ENCODE measurements around the gene SLIT2.

Gene SLIT2

DNA sequence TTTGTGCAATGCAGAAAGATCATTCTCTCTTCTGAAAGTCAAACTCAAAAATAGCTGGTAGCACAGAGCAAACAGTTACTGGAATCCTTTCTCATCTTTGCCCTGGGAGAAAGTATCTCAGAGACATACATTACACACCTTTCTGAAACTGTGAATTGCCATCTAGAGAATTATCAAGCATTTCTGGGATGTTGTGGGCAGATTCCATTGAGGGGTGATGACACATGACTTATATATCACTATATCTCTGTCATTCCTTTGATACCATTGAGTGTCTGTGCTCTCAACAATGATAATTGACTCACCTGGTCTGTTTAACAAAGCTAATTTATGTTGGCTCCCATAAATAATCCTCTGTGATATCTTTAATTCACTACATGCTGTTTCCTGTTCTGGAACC is 13.0 kb downstream of the SLIT2 start:
- FAIRE-seq (no peak), DNase-seq (ENCODE audit: extremely low spot score, insufficient read length, low read depth) (no peak)

DNA sequence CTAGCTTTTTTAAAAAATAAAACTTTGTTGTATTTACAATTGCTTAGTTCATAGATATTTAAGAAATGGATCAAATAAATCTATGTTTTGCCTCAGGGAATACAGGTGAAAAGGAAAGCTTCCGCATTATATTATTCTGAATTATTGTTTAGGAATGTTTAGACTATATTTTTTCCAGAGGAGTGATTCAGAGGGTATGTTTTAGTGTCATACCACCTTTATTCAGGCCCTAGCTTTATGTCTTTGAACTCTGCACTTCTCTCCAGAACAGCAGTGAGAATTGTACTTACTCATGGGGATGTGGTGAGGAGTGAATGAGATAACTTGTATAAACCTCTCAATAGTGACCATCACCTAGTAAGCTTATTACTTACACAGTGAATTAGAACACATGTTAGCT is 14.0 kb downstream of the SLIT2 start:
- no peak for DNase-seq (ENCODE audit: extremely low spot score, insufficient read length, low read depth)
- no peak for FAIRE-seq

DNA sequence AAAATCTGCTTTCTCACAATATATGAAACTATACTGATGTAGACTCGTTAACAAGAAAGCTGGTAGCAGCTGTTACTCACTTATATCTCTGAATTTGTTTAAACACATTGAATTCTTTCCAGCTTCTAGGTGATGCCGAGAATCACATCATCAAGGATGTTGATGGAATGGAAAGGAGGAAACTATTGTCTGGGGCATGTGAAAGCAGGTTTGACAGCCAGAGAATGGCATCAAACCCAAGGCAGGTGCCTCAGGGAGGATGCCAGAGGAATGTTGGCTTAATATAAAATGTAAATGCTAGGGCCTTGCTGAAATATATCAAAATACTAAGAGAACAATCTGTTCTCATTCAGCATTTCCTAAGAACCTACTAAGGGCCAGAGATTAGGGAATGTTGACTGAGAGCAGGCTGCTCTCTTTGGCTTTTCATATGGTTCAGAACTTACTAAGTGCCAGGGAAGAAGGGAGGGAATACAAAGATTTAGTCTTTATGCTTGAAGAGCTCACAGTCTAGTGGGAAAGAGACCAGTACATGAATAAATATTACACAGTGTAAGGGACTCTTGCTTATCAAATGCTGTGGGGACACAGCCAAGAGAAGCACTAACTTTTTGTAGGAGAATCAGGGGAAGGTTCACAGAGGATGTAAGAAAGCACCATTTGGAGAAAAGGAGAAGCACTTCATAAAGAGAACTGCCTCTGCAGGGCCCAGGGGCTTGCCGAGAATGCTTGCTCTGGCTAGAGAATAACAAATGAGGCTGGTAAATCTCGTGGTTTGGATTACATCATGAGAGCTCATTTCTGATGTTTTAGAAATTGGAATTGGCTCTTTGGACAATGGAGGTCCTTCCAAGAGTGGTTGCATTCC is 14.7 kb downstream of the SLIT2 start:
- no peak for FAIRE-seq
- no peak for DNase-seq (ENCODE audit: extremely low spot score, insufficient read length, low read depth)

- FAIRE-seq: no peak
These were observed 16.3 kb downstream of the SLIT2 start for GRCh38 chr4:20268028-20268427.

DNA sequence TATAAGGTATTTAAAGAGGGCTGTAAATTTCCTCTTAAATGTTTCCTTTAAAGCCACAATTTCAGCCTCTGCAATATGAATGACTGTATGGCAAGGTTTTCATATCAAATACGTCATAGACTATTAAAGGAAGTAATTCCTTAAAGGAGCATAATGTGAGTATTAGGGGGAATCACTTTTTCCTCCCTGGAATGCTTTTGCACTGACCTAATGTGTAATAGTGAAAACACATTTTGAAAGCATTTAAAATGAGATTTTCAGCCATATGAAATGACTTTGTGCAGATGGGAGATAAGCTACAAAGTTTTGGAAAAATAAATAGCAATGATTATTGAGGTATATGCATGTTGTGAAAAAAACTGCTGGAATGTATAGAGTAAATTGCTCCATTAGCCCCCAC is 17.6 kb downstream of the SLIT2 start:
- DNase-seq (ENCODE audit: extremely low spot score, insufficient read length, low read depth) (no peak), FAIRE-seq (no peak)

More at GRCh38 chr4:20268028-20268427, 16.3 kb downstream of the SLIT2 start:
- DNase-seq (ENCODE audit: extremely low spot score, insufficient read length, low read depth): no peak

- DNase-seq (ENCODE audit: extremely low spot score, insufficient read length, low read depth) (no peak), FAIRE-seq (no peak)
These were observed 20.2 kb downstream of the SLIT2 start for GRCh38 chr4:20271950-20272349.

DNA sequence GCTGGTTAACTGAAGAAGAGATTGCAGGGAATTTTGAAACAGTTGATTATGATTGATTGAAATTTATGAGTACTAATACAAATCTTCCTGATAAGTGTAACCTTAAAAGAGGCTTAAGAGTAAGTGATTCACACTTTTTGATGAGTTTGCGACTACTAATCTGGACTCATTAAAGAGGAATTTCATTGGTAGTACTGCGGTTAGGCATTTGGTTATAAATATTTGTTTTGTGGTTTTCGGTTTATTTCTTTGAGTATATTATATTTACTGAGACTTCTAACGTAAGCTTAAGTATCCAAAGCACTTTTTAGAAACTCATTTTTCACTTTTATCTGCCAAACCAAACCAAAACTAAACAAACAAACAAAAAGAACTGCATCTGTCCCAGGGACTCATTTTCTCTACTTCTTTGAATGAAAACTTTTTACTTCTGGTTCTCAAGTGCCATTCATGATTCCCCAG is 20.7 kb downstream of the SLIT2 start:
- DNase-seq (ENCODE audit: extremely low spot score, insufficient read length, low read depth): no peak
- no peak for FAIRE-seq

GRCh38 chr4:20273793-20274192 is 22.1 kb downstream of the SLIT2 start:
- DNase-seq (ENCODE audit: extremely low spot score, insufficient read length, low read depth): no peak
- FAIRE-seq: no peak

DNA sequence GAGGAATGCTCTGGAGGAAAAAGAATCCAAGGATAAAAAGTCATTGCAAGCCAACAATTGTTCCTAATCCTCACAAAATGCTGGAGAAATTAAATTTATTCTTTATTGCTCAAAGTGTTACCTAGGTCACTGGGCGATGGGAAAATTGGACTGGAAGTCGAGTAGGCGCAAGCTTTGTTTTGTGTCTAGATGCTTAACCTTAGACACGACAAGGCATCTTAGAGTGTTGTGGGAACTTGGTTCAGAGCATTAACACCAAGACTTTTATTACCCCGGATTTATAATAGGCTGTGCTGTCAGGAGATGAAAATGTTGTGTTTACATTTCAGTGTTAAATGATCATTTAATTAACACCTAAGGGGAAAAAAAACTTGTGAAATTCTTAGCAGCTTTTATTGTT is 25.1 kb downstream of the SLIT2 start:
- no peak for FAIRE-seq
- no peak for DNase-seq (ENCODE audit: extremely low spot score, insufficient read length, low read depth)

DNA sequence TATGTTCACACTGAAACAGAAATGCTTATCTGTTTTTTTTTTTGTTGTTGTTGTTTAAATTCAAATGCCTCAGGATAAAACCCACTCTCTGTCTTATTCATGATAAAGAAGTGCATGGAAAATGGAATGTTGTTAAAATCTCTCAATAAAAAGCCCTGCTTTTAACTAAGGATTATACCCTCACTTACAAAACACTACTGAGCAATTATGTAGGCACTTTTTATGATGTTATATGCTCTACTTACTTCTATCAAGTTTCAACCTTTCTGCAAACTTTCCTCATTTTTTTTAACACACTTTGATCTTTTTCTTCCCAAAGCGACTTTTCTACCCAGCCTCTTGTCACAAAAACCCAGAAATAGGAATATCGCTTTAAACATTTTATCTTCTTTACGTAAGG is 26.5 kb downstream of the SLIT2 start:
- FAIRE-seq: no peak

DNA sequence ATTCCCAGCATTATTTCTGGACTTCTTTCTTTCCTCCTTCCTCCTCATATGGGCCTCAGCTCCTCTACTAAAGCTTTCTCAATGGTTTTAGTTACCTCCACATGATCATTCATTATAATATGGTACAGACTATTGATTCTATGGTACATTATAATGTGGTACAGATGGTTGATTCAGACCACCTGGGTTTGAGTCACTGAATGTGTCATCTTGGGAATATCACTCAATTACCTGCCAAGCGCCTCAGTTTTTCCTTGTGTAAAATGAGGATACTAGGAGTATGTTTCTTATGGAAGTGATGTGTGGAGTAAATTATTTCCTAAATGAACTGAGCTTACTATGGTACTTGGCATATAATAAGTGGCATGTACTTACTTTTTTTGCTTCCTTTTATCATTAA is 27.7 kb downstream of the SLIT2 start:
- FAIRE-seq (no peak), DNase-seq (ENCODE audit: extremely low spot score, insufficient read length, low read depth) (no peak)

More for the DNA sequence above, 26.5 kb downstream of the SLIT2 start:
- DNase-seq (ENCODE audit: extremely low spot score, insufficient read length, low read depth): no peak

GRCh38 chr4:20281453-20281852 is 29.7 kb downstream of the SLIT2 start:
- FAIRE-seq: no peak
- no peak for DNase-seq (ENCODE audit: extremely low spot score, insufficient read length, low read depth)

- FAIRE-seq: no peak
These were observed 31.3 kb downstream of the SLIT2 start for GRCh38 chr4:20283039-20283438.

GRCh38 chr4:20284990-20285389 is 33.3 kb downstream of the SLIT2 start:
- DNase-seq (ENCODE audit: extremely low spot score, insufficient read length, low read depth): no peak
- no peak for FAIRE-seq

More at GRCh38 chr4:20283039-20283438, 31.3 kb downstream of the SLIT2 start:
- no peak for DNase-seq (ENCODE audit: extremely low spot score, insufficient read length, low read depth)

DNA sequence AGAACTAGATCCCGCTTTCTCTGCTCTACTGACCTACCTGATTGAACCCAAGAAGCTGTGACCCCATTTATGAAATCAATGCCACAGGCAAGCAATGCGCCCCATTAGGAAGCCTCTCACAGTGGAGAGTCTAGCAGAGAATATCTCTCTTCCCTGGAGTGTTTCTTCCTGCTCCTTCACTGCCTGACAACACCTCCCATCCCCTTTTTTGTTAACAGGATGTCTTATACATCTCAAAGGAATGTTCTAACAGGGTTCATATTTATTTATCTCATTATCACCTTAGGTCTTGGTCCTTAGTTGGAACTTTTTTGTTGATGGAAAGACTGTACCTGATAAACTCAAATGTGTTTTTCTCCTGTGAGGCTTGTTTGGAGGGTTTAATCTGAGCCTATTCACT is 35.5 kb downstream of the SLIT2 start:
- no peak for DNase-seq (ENCODE audit: extremely low spot score, insufficient read length, low read depth)
- no peak for FAIRE-seq

- DNase-seq (ENCODE audit: extremely low spot score, insufficient read length, low read depth) (no peak), FAIRE-seq (no peak)
These were observed 36.4 kb downstream of the SLIT2 start for GRCh38 chr4:20288047-20288650.

- DNase-seq (ENCODE audit: extremely low spot score, insufficient read length, low read depth) (no peak), FAIRE-seq (no peak)
These were observed 37.3 kb downstream of the SLIT2 start for GRCh38 chr4:20288846-20289512.

- FAIRE-seq (no peak), DNase-seq (ENCODE audit: extremely low spot score, insufficient read length, low read depth) (no peak)
These were observed 38.1 kb downstream of the SLIT2 start for GRCh38 chr4:20289782-20290181.

GRCh38 chr4:20292739-20293138 is 41.0 kb downstream of the SLIT2 start:
- FAIRE-seq: no peak
- DNase-seq (ENCODE audit: extremely low spot score, insufficient read length, low read depth): no peak

DNA sequence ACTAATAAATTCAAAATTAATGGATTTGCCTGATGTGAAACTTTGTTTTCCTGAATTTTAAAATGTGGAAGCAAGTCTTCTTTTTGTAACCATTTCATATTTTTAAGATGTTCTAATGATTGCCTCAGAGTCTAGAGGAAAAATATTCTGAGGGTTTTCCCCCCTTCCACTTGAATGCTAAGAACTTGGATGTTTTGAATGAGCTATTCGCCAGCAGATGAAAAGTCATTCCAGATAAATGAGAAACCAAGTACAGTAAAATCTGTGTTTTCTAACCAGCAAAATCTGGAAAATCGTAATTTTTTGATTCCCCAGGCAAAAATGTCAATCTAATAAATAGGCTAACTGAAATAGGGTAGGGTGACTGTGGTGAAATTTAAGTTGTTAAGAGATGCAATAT is 45.6 kb downstream of the SLIT2 start:
- FAIRE-seq (no peak), DNase-seq (ENCODE audit: extremely low spot score, insufficient read length, low read depth) (no peak)

GRCh38 chr4:20297783-20298182 is 46.1 kb downstream of the SLIT2 start:
- FAIRE-seq (no peak), DNase-seq (ENCODE audit: extremely low spot score, insufficient read length, low read depth) (no peak)

All from GM18507 (cell line).